ENCODE results near the gene ZIC5.

- no peak for TF ChIP-seq CTCF (IDR thresholded peaks at IDR 0.05; ENCODE audit: low read length)
- TF ChIP-seq EZH2 (IDR thresholded peaks at IDR 0.05; ENCODE audit: borderline replicate concordance, low read length), result no peak
Measured at GRCh38 chr13:99969919-99970650, 1.5 kb downstream of the ZIC5 start.

All from OCI-LY1 (cell line).